ENCODE measurements around the gene FMNL2.

The FMNL2 gene

DNA sequence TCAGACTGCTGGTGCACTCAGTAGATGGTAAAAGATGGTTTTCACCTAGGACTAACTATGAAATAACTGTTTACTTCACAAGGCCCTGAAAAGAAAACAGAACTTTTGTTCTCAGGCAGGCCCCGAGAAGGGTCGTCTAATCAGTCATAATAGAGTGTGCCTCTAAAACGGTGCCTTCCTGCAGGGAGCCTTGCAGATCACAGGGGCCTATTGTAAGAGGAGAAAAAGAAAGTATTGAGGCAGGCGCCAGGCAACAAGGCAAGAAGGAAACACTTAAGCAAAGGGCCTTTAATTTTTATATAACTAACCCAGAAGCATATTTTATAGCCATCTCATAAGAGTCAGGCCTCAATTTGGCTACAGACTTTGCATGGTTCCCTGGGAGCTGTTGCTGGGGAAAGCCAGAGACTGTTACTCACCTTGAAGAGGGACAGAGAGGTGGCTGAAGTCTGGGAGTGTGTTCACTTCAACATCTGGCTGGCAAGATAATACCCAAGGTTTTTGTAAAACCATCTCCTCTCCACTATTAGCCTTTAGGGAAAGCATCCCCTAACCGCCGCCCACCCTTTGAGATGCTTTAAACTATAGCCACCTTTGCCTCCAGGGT is 265.2 kb downstream of the FMNL2 start (continued):
- TF ChIP-seq, protein P1, sequence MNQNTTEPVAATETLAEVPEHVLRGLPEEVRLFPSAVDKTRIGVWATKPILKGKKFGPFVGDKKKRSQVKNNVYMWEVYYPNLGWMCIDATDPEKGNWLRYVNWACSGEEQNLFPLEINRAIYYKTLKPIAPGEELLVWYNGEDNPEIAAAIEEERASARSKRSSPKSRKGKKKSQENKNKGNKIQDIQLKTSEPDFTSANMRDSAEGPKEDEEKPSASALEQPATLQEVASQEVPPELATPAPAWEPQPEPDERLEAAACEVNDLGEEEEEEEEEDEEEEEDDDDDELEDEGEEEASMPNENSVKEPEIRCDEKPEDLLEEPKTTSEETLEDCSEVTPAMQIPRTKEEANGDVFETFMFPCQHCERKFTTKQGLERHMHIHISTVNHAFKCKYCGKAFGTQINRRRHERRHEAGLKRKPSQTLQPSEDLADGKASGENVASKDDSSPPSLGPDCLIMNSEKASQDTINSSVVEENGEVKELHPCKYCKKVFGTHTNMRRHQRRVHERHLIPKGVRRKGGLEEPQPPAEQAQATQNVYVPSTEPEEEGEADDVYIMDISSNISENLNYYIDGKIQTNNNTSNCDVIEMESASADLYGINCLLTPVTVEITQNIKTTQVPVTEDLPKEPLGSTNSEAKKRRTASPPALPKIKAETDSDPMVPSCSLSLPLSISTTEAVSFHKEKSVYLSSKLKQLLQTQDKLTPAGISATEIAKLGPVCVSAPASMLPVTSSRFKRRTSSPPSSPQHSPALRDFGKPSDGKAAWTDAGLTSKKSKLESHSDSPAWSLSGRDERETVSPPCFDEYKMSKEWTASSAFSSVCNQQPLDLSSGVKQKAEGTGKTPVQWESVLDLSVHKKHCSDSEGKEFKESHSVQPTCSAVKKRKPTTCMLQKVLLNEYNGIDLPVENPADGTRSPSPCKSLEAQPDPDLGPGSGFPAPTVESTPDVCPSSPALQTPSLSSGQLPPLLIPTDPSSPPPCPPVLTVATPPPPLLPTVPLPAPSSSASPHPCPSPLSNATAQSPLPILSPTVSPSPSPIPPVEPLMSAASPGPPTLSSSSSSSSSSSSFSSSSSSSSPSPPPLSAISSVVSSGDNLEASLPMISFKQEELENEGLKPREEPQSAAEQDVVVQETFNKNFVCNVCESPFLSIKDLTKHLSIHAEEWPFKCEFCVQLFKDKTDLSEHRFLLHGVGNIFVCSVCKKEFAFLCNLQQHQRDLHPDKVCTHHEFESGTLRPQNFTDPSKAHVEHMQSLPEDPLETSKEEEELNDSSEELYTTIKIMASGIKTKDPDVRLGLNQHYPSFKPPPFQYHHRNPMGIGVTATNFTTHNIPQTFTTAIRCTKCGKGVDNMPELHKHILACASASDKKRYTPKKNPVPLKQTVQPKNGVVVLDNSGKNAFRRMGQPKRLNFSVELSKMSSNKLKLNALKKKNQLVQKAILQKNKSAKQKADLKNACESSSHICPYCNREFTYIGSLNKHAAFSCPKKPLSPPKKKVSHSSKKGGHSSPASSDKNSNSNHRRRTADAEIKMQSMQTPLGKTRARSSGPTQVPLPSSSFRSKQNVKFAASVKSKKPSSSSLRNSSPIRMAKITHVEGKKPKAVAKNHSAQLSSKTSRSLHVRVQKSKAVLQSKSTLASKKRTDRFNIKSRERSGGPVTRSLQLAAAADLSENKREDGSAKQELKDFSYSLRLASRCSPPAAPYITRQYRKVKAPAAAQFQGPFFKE (tag by site-specific recombination; IDR thresholded peaks at IDR 0.05; ENCODE audit: borderline replicate concordance), result no peak
- TF ChIP-seq ZNF555 (tag by site-specific recombination; conservative IDR thresholded peaks at IDR 0.05) (no peak), MYNN (tag by site-specific recombination; IDR thresholded peaks at IDR 0.05; ENCODE audit: borderline replicate concordance) (no peak)
- TF ChIP-seq, protein P2, sequence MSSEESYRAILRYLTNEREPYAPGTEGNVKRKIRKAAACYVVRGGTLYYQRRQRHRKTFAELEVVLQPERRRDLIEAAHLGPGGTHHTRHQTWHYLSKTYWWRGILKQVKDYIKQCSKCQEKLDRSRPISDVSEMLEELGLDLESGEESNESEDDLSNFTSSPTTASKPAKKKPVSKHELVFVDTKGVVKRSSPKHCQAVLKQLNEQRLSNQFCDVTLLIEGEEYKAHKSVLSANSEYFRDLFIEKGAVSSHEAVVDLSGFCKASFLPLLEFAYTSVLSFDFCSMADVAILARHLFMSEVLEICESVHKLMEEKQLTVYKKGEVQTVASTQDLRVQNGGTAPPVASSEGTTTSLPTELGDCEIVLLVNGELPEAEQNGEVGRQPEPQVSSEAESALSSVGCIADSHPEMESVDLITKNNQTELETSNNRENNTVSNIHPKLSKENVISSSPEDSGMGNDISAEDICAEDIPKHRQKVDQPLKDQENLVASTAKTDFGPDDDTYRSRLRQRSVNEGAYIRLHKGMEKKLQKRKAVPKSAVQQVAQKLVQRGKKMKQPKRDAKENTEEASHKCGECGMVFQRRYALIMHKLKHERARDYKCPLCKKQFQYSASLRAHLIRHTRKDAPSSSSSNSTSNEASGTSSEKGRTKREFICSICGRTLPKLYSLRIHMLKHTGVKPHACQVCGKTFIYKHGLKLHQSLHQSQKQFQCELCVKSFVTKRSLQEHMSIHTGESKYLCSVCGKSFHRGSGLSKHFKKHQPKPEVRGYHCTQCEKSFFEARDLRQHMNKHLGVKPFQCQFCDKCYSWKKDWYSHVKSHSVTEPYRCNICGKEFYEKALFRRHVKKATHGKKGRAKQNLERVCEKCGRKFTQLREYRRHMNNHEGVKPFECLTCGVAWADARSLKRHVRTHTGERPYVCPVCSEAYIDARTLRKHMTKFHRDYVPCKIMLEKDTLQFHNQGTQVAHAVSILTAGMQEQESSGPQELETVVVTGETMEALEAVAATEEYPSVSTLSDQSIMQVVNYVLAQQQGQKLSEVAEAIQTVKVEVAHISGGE (tag by site-specific recombination; conservative IDR thresholded peaks at IDR 0.05; ENCODE audit: low read depth), result no peak
- TF ChIP-seq, protein P3, sequence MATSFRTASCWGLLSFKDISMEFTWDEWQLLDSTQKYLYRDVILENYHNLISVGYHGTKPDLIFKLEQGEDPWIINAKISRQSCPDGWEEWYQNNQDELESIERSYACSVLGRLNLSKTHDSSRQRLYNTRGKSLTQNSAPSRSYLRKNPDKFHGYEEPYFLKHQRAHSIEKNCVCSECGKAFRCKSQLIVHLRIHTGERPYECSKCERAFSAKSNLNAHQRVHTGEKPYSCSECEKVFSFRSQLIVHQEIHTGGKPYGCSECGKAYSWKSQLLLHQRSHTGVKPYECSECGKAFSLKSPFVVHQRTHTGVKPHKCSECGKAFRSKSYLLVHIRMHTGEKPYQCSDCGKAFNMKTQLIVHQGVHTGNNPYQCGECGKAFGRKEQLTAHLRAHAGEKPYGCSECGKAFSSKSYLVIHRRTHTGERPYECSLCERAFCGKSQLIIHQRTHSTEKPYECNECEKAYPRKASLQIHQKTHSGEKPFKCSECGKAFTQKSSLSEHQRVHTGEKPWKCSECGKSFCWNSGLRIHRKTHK (tag by site-specific recombination; IDR thresholded peaks at IDR 0.05), result no peak

DNA sequence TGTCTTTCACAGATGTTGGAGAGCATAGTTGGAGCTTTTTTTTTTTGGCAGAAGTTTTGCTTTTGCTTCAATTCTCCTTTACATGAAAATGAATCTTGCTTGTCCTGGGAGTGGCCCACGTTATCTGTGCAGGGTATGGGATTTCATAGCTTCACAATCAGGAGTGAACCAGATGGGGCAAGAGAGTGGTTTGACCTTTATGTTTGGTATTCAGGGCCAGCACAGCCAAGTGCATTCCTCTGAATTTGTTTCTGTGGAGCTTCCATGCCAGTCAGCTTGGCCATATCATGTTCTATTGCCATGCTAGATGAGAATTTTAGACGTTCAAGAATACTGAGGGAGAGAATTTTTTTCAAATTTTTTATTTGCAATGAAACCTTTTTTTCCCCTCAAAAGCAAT is 265.7 kb downstream of the FMNL2 start:
- POLR2A ChIA-PET, result no interaction called here
- TF ChIP-seq ZNF169 (tag by site-specific recombination; IDR thresholded peaks at IDR 0.05) (no peak), ZNF624 (tag by site-specific recombination; IDR thresholded peaks at IDR 0.05) (no peak), ZNF423 (tag by site-specific recombination; IDR thresholded peaks at IDR 0.05) (no peak), ZNF324 (tag by site-specific recombination; IDR thresholded peaks at IDR 0.05) (no peak), SCRT2 (tag by site-specific recombination; IDR thresholded peaks at IDR 0.05) (no peak), ZSCAN23 (tag by site-specific recombination; IDR thresholded peaks at IDR 0.05) (no peak), SP7 (tag by site-specific recombination; IDR thresholded peaks at IDR 0.05) (no peak)
- TF ChIP-seq, protein P4, sequence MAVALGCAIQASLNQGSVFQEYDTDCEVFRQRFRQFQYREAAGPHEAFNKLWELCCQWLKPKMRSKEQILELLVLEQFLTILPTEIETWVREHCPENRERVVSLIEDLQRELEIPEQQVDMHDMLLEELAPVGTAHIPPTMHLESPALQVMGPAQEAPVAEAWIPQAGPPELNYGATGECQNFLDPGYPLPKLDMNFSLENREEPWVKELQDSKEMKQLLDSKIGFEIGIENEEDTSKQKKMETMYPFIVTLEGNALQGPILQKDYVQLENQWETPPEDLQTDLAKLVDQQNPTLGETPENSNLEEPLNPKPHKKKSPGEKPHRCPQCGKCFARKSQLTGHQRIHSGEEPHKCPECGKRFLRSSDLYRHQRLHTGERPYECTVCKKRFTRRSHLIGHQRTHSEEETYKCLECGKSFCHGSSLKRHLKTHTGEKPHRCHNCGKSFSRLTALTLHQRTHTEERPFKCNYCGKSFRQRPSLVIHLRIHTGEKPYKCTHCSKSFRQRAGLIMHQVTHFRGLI (tag by site-specific recombination; IDR thresholded peaks at IDR 0.05), result no peak
- TF ChIP-seq, protein P5, sequence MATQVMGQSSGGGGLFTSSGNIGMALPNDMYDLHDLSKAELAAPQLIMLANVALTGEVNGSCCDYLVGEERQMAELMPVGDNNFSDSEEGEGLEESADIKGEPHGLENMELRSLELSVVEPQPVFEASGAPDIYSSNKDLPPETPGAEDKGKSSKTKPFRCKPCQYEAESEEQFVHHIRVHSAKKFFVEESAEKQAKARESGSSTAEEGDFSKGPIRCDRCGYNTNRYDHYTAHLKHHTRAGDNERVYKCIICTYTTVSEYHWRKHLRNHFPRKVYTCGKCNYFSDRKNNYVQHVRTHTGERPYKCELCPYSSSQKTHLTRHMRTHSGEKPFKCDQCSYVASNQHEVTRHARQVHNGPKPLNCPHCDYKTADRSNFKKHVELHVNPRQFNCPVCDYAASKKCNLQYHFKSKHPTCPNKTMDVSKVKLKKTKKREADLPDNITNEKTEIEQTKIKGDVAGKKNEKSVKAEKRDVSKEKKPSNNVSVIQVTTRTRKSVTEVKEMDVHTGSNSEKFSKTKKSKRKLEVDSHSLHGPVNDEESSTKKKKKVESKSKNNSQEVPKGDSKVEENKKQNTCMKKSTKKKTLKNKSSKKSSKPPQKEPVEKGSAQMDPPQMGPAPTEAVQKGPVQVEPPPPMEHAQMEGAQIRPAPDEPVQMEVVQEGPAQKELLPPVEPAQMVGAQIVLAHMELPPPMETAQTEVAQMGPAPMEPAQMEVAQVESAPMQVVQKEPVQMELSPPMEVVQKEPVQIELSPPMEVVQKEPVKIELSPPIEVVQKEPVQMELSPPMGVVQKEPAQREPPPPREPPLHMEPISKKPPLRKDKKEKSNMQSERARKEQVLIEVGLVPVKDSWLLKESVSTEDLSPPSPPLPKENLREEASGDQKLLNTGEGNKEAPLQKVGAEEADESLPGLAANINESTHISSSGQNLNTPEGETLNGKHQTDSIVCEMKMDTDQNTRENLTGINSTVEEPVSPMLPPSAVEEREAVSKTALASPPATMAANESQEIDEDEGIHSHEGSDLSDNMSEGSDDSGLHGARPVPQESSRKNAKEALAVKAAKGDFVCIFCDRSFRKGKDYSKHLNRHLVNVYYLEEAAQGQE (tag by site-specific recombination; IDR thresholded peaks at IDR 0.05), result no peak

More for the DNA sequence above, 265.7 kb downstream of the FMNL2 start:
- Histone ChIP-seq H3K4me1 (ENCODE audit: control insufficient read depth, insufficient read depth, low read length) (no peaks in the 10 kb centered on the region), H3K4me3 (ENCODE audit: low read depth, low read length) (no peak overlapping the region), H3K36me3 (ENCODE audit: control insufficient read depth in 2 of 2, insufficient read depth in 1 of 2, low read length in 2 of 2) (no peaks in the 10 kb centered on the region; a peak in 1 of 3 replicates), H3K27ac (ENCODE audit: extremely low read depth, low read depth, low read length) (no peak overlapping the region), H3K9me3 (ENCODE audit: control insufficient read depth, insufficient read depth, low read depth, low read length) (no peaks in the 10 kb centered on the region)
- CTCF ChIA-PET, result interaction anchor here (0.6 kb wide), 1 partner anchor 537 kb away, joined by 3 read pairs; no protein-coding TSS in a partner anchor

Data from HEK293 (cell line).